PC-3 (cell line): ENCODE results near the gene PARN. TPM values are rescaled to one million over a fixed set of nuclear protein-coding genes. Genes with fewer than 3 reads are reported as not detected.

ENCODE experiments used
- ATAC-seq: fragments of 200-7000 bp; cut with Tn5 transposase; 2 replicates; pipeline ENCODE4 v1.9.1; 2020; ENCODE audit warnings: mild to moderate bottlenecking, moderate library complexity
- BruUV-seq: library from RNA; stranded (reverse); fragments of 400-500 nt; replicated peaks from 2 replicates; lab custom pipeline; 2021; lab: Mats Ljungman, UMichigan
- CTCF ChIA-PET: fragments of 300-600 bp; sonication (Branson Sonifier 250); formaldehyde crosslinking; loops from one replicate; lab custom pipeline; 2022; ENCODE audit warnings: antibody characterized with exemption; lab: Charles Lee
- POLR2A ChIA-PET: fragments of 300-600 bp; sonication (Branson Sonifier 250); formaldehyde crosslinking; loops from one replicate; lab custom pipeline; 2022; ENCODE audit warnings: antibody characterized with exemption; ENCODE audit not compliant: unreplicated experiment; lab: Charles Lee
- DNase-seq: peaks from one replicate; pipeline ENCODE4 v3.0.0-alpha.2; 2015
- H2AFZ ChIP-seq: fragments of 300-600 bp; sonication (generic); 2 replicates; pipeline ENCODE4 v1.6.0; 2016; ENCODE audit warnings: antibody characterized with exemption, low read length
- H3F3A ChIP-seq: fragments of 300-600 bp; sonication (generic); one replicate; pipeline ENCODE4 v1.6.0; 2017; ENCODE audit warnings: antibody characterized with exemption, low read length, control low read depth, mild to moderate bottlenecking; ENCODE audit not compliant: unreplicated experiment
- H3K27ac ChIP-seq: fragments of 300-600 bp; sonication (generic); 2 replicates; pipeline ENCODE4 v1.5.1; 2016; ENCODE audit warnings: mild to moderate bottlenecking, low read length
- H3K27me3 ChIP-seq: fragments of 300-600 bp; sonication (generic); 2 replicates; pipeline ENCODE4 v1.6.1; 2016; ENCODE audit warnings: low read length, mixed read lengths
- H3K36me3 ChIP-seq: fragments of 300-600 bp; sonication (generic); 2 replicates; pipeline ENCODE4 v1.6.1; 2016; ENCODE audit warnings: low read depth, mixed run types, low read length, mixed read lengths
- H3K4me1 ChIP-seq: fragments of 300-600 bp; sonication (generic); 2 replicates; pipeline ENCODE4 v1.5.1; 2016; ENCODE audit warnings: low read length; ENCODE audit not compliant: insufficient read depth
- H3K4me2 ChIP-seq: fragments of 300-600 bp; sonication (generic); 2 replicates; pipeline ENCODE4 v1.6.0; 2016; ENCODE audit warnings: low read length
- H3K4me3 ChIP-seq: fragments of 300-600 bp; sonication (generic); 2 replicates; pipeline ENCODE4 v1.5.1; 2016; ENCODE audit warnings: mild to moderate bottlenecking, low read length, mixed read lengths
- H3K79me2 ChIP-seq: fragments of 300-600 bp; sonication (generic); 2 replicates; pipeline ENCODE4 v1.6.1; 2017; ENCODE audit warnings: low read length, mixed read lengths
- H3K9ac ChIP-seq: fragments of 300-600 bp; sonication (generic); 2 replicates; pipeline ENCODE4 v1.6.0; 2016; ENCODE audit warnings: mild to moderate bottlenecking, low read length
- H3K9me2 ChIP-seq: fragments of 300-600 bp; sonication (generic); replicated peaks from 2 replicates; pipeline ENCODE4 v1.6.1; 2016; ENCODE audit warnings: mixed run types, low read length, mixed read lengths
- H3K9me3 ChIP-seq: fragments of 300-600 bp; sonication (generic); 2 replicates; pipeline ENCODE4 v1.6.1; 2016; ENCODE audit warnings: low read length, mixed read lengths
- H4K20me1 ChIP-seq: fragments of 300-600 bp; sonication (generic); 2 replicates; pipeline ENCODE4 v1.6.1; 2016; ENCODE audit warnings: low read length, mixed read lengths
- CTCF ChIP-seq: fragments of 300-600 bp; sonication (generic); conservative IDR thresholded peaks from 2 replicates; pipeline ENCODE4 v1.5.1; 2017; ENCODE audit warnings: antibody characterized with exemption, low read depth, mild to moderate bottlenecking, low read length
- EZH2 ChIP-seq: fragments of 300-600 bp; sonication (generic); IDR thresholded peaks from one replicate; pipeline ENCODE4 v1.6.1; 2017; ENCODE audit warnings: antibody characterized with exemption, mild to moderate bottlenecking, low read length; ENCODE audit not compliant: unreplicated experiment
- EZH2phosphoT487 ChIP-seq: fragments of 300-600 bp; sonication (generic); IDR thresholded peaks from 2 replicates; pipeline ENCODE4 v1.6.1; 2018; ENCODE audit warnings: mild to moderate bottlenecking, antibody characterized with exemption, low read length, borderline replicate concordance
- intact Hi-C: fragments of 100-400 bp; cut with micrococcal nuclease; formaldehyde crosslinking; loops from 2 replicates; pipeline ENCODE4 v1.9.0; 2023
- total RNA-seq: library from RNA; depleted of rRNA; stranded (reverse); fragments of >200 nt; gene quantifications from 2 replicates; pipeline ENCODE4 v1.2.3, GENCODE V29; 2014

PARN gene
- total RNA-seq, 1 experiment from 2014 or later, result 34.7 TPM

GRCh38 chr16:14419817-14420216, 210.2 kb downstream of the PARN start:
- CTCF ChIA-PET, result no interaction called here
- Histone ChIP-seq H3K4me3 (no peak overlapping the region), H3K4me1 (peaks cover 6% of the 10 kb centered on the region; the same call in 1 of the 2 replicates), H3K9me3 (no peaks in the 10 kb centered on the region), H3K4me2 (no peak overlapping the region), H3K79me2 (no peaks in the 10 kb centered on the region), H3K9ac (no peak overlapping the region), H3K9me2 (no peaks in the 10 kb centered on the region), H2AFZ (no peak overlapping the region), H3K27ac (no peak overlapping the region), H4K20me1 (no peaks in the 10 kb centered on the region), H3F3A (no peaks in the 10 kb centered on the region), H3K36me3 (no peaks in the 10 kb centered on the region), H3K27me3 (no peaks in the 10 kb centered on the region)
- ATAC-seq (no peak), DNase-seq (no peak)
- TF ChIP-seq EZH2 (no peak), CTCF (no peak)
- BruUV-seq, result no TSS peak
- POLR2A ChIA-PET, result no interaction called here
- intact Hi-C loops, result no loop called here

GRCh38 chr16:14418795-14419225, 211.2 kb downstream of the PARN start:
- Histone ChIP-seq H3K9me2 (no peaks in the 10 kb centered on the region), H3K4me1 (peaks cover 6% of the 10 kb centered on the region; the same call in 1 of the 2 replicates), H3K27ac (no peak overlapping the region), H3K9ac (no peak overlapping the region), H3K79me2 (no peaks in the 10 kb centered on the region), H4K20me1 (no peaks in the 10 kb centered on the region), H3K9me3 (no peaks in the 10 kb centered on the region), H3K27me3 (no peaks in the 10 kb centered on the region), H3F3A (no peaks in the 10 kb centered on the region), H3K4me3 (no peak overlapping the region), H3K36me3 (no peaks in the 10 kb centered on the region), H3K4me2 (no peak overlapping the region), H2AFZ (no peak overlapping the region)
- no TSS peak for BruUV-seq
- intact Hi-C loops, result no loop called here
- TF ChIP-seq EZH2 (no peak), CTCF (no peak), EZH2phosphoT487 (no peak)
- DNase-seq (no peak), ATAC-seq (no peak)
- ChIA-PET POLR2A (no interaction called here), CTCF (no interaction called here)

- no peak overlapping the region for H2AFZ ChIP-seq
- H3K4me2 ChIP-seq, result no peak overlapping the region
- no peaks in the 10 kb centered on the region for H3K4me1 ChIP-seq
- H3K27me3 ChIP-seq, result no peaks in the 10 kb centered on the region
- H3K79me2 ChIP-seq, result no peaks in the 10 kb centered on the region
- CTCF ChIA-PET, result no interaction called here
- no peaks in the 10 kb centered on the region for H3K9me3 ChIP-seq
- no TSS peak for BruUV-seq
- intact Hi-C loops, result no loop called here
- DNase-seq, result no peak
- no peaks in the 10 kb centered on the region for H3F3A ChIP-seq
- no peaks in the 10 kb centered on the region for H4K20me1 ChIP-seq
- no peak overlapping the region for H3K27ac ChIP-seq
- H3K36me3 ChIP-seq, result no peaks in the 10 kb centered on the region
- no peak overlapping the region for H3K4me3 ChIP-seq
- H3K9me2 ChIP-seq, result no peaks in the 10 kb centered on the region
- no peak for ATAC-seq
- POLR2A ChIA-PET, result no interaction called here
- no peak overlapping the region for H3K9ac ChIP-seq
- TF ChIP-seq EZH2phosphoT487 (no peak), CTCF (no peak), EZH2 (no peak)
Observed at GRCh38 chr16:14416184-14416583, 213.9 kb downstream of the PARN start.
